GM19452 (cell line): Measurements from ENCODE around the gene ISYNA1.

Experiments
- ATAC-seq: cut with Tn5 transposase; IDR thresholded peaks from one replicate; pipeline ENCODE4 v1.9.1; 2021; ENCODE audit not compliant: unreplicated experiment

The ISYNA1 gene

DNA sequence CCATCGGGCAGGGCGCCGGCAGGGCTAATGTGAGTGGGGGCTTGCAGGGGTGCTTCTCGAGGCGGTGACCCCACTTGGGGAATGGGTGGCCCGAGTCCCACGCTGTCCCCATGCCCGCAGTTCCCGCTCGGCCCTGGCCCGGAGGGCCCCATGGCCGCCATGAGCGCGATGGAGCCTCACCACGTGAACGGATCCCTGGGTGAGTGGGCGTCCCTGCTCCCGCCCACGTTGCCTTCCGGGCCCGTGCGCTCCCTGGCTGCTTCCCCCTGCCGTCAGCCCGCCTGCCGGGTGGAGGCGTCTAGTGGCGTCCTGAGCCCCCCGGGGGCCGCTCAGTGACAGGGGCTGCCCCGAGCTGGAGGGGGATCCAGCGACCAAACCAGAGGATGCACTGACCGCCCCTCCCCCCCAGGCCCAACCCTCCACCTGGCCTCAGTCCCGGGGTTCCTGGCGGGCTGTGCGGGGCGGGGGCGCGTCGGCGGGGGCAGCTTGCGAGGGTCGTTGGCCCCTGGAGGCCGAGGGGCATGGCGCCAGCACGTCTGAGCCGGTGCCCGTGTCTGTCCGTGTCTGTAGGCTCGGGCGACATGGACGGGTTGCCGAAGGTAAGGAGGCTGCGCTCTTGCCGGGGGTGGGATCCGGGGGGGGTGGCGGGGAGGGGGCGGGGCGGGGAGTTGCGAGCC lies 4.8 kb downstream of the ISYNA1 start:
- ATAC-seq = no peak

GRCh38 chr19:18432275-18433014 lies 5.5 kb downstream of the ISYNA1 start:
- no peak for ATAC-seq

- ATAC-seq = no peak
Measured at GRCh38 chr19:18431351-18432197, 6.4 kb downstream of the ISYNA1 start.

DNA sequence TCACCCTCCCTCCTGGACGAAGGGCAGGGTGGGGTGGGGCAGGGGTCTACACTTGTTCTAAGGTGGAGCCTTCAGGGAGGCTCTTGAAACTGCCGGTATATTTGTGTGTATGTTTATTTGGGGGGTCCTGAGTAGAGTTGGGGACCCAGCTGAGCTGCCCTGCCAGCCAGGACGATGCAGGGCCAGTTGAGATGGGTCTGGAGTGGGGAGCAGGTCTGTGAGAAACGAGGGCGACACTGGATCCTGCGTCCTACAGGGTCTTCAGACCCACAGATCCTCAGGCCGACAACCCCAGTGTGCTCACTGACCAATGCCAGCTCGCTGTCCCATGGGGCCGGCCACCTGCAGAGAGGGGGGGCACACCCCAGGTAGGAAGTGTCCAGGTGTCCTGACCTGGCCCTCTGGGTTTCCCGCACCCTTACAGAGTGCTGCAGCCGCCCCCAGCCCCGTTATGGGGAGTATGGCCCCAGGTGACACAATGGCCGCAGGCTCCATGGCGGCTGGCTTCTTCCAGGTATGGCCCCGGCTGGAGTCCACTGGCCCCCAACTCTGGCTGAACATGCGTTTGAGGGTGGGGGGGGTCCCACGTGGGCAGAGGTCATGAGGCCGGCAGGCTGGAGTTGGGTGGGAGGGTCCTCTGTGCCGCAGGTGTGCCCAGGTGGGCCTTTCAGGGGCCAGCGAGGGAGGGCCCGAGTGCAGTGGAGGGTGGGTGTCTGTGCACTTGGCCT lies 7.4 kb downstream of the ISYNA1 start:
- ATAC-seq = no peak

- no peak for ATAC-seq
Measured at GRCh38 chr19:18429717-18430416, 8.1 kb downstream of the ISYNA1 start.

GRCh38 chr19:18428787-18429674 lies 8.9 kb downstream of the ISYNA1 start:
- ATAC-seq = peak; percentile 71

- ATAC-seq = no peak
Measured at GRCh38 chr19:18428173-18428786, 9.7 kb downstream of the ISYNA1 start.

GRCh38 chr19:18427743-18428113 lies 10.2 kb downstream of the ISYNA1 start:
- no peak for ATAC-seq

DNA sequence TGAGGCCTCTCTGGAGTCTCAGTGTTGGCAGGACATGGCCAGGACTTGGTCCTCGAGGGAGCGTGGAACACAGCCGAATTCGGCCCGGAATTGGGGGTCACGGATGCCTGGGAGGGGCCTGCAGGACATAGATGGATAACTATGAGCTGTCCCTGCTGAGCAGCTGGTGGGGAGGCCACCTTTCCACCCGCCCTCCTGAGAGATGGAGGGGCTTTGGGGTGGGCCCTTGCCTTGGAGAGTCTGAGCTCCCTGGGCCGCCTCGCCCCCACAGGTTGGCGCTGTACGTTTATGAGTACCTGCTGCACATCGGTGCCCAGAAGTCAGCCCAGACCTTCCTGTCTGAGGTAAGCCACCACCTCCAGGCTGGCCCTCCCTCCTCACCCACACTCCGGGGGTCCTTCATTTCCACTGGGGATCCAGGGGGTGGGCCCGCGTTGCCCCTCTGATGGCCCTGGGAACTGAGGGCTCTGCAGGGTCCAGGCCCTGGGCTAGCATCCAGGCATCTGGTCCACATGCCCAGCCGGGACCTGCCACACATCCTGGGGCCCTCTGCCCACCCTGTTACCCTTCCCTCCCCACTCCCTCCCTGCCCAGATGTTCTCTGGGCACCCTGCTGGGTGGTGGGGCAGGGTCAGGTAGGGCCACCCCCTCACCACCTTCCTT lies 10.7 kb downstream of the ISYNA1 start:
- ATAC-seq = no peak

GRCh38 chr19:18426416-18426767 lies 11.5 kb downstream of the ISYNA1 start:
- ATAC-seq = no peak

GRCh38 chr19:18425515-18426415 lies 12.2 kb downstream of the ISYNA1 start:
- no peak for ATAC-seq

- no peak for ATAC-seq
Measured at GRCh38 chr19:18424890-18425514, 12.9 kb downstream of the ISYNA1 start.

DNA sequence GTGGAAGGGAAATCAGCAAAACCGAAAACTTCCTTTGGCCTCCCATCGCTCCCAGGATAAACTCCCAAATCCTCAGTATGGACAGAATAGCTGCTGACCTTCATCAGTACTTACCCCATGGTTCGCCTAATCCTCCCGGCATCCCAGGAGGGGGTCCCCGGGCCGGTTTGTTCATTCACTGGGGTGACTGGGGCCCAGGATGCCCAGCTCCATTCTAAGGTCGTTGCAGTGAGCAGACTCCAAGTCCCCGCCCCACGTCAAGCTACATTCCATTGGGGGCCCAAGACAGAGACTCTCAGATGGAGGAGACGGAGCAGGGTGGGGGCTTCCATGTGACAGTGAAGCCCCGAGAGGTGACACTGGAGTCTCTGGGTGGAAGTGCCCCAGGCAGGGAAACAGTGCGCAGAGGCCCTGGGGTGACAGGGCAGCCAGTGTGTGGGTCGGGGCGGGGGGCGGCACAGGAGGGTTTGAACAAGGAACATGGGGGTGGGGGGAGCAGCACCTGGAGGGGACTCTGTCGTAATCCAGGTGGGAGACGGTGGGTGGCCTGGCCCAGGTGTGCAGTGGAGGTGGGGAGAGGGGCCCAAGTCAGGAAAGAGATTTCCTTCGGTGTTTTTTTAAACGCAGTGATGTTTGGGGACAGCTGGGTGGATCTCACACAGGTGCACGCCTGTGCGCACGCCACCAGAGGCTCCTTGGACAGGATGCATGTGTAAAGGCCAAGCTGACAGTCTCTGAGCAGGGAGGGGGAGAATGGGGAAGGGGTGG lies 13.6 kb downstream of the ISYNA1 start:
- ATAC-seq = no peak

GRCh38 chr19:18423258-18424020 lies 14.5 kb downstream of the ISYNA1 start:
- ATAC-seq = no peak

GRCh38 chr19:18422530-18423191 lies 15.3 kb downstream of the ISYNA1 start:
- ATAC-seq = no peak
